A673 (cell line): ENCODE data around the gene ZNF184.

ENCODE experiments used
- EZH2 ChIP-seq: fragments of 200-600 bp; sonication (generic); IDR thresholded peaks from 2 replicates; pipeline ENCODE4 v1.6.1; 2017; ENCODE audit warnings: borderline replicate concordance, low read depth, mild to moderate bottlenecking, mixed read lengths, antibody characterized with exemption, low read length; ENCODE audit not compliant: poor library complexity, severe bottlenecking
- TF ChIP-seq, protein P1 (sequence below): fragments of 300-800, 200-600 bp; sonication (generic); conservative IDR thresholded peaks from 2 replicates; pipeline ENCODE4 v1.5.1; 2017; ENCODE audit warnings: low read depth, mild to moderate bottlenecking, antibody characterized with exemption, low read length, moderate library complexity, mixed read lengths

DNA sequence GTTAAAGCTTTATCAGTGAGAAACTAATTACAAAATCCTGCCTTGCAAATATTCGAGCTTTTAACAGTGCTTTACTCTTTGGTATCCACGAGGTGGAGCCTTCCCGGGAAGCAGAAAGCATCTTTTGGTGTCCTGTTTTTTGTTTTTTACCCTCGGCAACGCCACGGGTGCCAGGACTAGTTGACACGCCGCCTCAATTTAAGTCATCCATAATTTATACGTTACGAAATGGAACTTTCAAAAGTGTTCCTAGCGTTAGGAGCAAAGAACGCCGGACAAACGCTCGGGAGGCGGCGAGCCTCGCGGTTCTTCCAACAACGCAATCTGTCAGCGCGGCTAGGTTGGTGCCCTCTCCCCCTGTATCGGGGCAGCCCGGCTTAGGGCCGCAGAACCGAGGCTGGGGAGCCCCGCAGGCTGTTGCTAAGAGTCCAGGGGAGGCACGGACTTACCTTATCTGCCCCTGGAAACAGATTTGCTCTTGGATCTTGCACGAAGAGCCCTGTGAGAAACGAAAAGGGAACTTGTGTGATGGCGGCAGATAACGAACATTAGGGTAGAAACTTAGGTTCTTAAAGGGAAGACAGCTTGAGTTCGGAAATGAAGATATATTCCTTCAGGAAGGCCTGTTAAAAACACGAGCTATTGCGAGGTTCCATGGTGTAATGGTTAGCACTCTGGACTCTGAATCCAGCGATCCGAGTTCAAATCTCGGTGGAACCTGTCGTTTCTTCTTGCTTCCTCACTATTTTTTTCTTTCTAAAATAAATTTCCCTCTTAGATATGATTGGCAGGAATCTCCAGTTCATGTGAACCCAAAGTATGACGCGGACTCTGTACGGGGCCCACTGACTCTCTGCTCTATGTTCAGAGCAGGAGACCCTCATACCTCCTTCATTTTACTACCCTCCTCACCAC, 46.2 kb upstream of the ZNF184 start:
- TF ChIP-seq, protein P1, sequence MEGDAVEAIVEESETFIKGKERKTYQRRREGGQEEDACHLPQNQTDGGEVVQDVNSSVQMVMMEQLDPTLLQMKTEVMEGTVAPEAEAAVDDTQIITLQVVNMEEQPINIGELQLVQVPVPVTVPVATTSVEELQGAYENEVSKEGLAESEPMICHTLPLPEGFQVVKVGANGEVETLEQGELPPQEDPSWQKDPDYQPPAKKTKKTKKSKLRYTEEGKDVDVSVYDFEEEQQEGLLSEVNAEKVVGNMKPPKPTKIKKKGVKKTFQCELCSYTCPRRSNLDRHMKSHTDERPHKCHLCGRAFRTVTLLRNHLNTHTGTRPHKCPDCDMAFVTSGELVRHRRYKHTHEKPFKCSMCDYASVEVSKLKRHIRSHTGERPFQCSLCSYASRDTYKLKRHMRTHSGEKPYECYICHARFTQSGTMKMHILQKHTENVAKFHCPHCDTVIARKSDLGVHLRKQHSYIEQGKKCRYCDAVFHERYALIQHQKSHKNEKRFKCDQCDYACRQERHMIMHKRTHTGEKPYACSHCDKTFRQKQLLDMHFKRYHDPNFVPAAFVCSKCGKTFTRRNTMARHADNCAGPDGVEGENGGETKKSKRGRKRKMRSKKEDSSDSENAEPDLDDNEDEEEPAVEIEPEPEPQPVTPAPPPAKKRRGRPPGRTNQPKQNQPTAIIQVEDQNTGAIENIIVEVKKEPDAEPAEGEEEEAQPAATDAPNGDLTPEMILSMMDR = peak; percentile 75
- TF ChIP-seq EZH2 = no peak
